Progenitor cell of endocrine pancreas (in vitro differentiated cells): ENCODE measurements around the gene CABP1. TPM values are rescaled to one million over a fixed set of nuclear protein-coding genes. Genes with fewer than 3 reads are reported as not detected.

ENCODE experiments used
- DNase-seq: peaks from one replicate; pipeline ENCODE4 v3.0.0; 2021; ENCODE audit warnings: low spot score; ENCODE audit not compliant: unreplicated experiment
- H3K27ac Mint-ChIP-seq: 2 replicates; pipeline ENCODE4 v1.8.0; 2021; ENCODE audit warnings: mild to moderate bottlenecking, moderate library complexity, mixed read lengths
- H3K27me3 Mint-ChIP-seq: 2 replicates; pipeline ENCODE4 v1.8.0; 2021; ENCODE audit warnings: mixed read lengths
- H3K36me3 Mint-ChIP-seq: 2 replicates; pipeline ENCODE4 v1.8.0; 2022; ENCODE audit warnings: mixed read lengths; ENCODE audit not compliant: insufficient read depth
- H3K4me1 Mint-ChIP-seq: 2 replicates; pipeline ENCODE4 v1.8.0; 2021; ENCODE audit warnings: low read depth, mixed read lengths
- H3K4me3 Mint-ChIP-seq: 2 replicates; pipeline ENCODE4 v1.8.0; 2021; ENCODE audit warnings: low read depth, mild to moderate bottlenecking, moderate library complexity, mixed read lengths
- H3K9me3 Mint-ChIP-seq: 2 replicates; pipeline ENCODE4 v1.8.0; 2021; ENCODE audit warnings: low read depth, mixed read lengths
- CTCF ChIP-seq: fragments of 200-600 bp; sonication (generic); IDR thresholded peaks from one replicate; pipeline ENCODE4 v1.5.0; 2021; ENCODE audit warnings: antibody characterized with exemption, mild to moderate bottlenecking; ENCODE audit not compliant: unreplicated experiment
- total RNA-seq: library from RNA; stranded (reverse); gene quantifications from 2 replicates; pipeline ENCODE4 v1.2.1, GENCODE V29; 2021

Gene CABP1
- total RNA-seq, 1 donor from 2014 or later: 0.19 TPM

GRCh38 chr12:120650233-120650690 is 9.8 kb downstream of the CABP1 start:
- no peaks in the 10 kb centered on the region for H3K9me3 Mint-ChIP-seq
- no peak overlapping the region for H3K4me3 Mint-ChIP-seq
- no peaks in the 10 kb centered on the region for H3K36me3 Mint-ChIP-seq
- H3K27ac Mint-ChIP-seq: no peak overlapping the region
- no peak for TF ChIP-seq CTCF
- peaks cover 67% of the 10 kb centered on the region for H3K27me3 Mint-ChIP-seq
- peaks cover 6% of the 10 kb centered on the region for H3K4me1 Mint-ChIP-seq
- DNase-seq: no peak

GRCh38 chr12:120651821-120652220 is 11.4 kb downstream of the CABP1 start:
- peaks cover 6% of the 10 kb centered on the region for H3K4me1 Mint-ChIP-seq
- H3K27me3 Mint-ChIP-seq: peaks cover 54% of the 10 kb centered on the region
- no peaks in the 10 kb centered on the region for H3K9me3 Mint-ChIP-seq
- no peak for TF ChIP-seq CTCF
- no peak for DNase-seq
- H3K27ac Mint-ChIP-seq: no peak overlapping the region
- no peak overlapping the region for H3K4me3 Mint-ChIP-seq
- no peaks in the 10 kb centered on the region for H3K36me3 Mint-ChIP-seq

- Mint-ChIP-seq H3K4me3 (no peak overlapping the region), H3K27me3 (peaks cover 50% of the 10 kb centered on the region), H3K36me3 (no peaks in the 10 kb centered on the region), H3K27ac (no peak overlapping the region), H3K9me3 (no peaks in the 10 kb centered on the region), H3K4me1 (peaks cover 6% of the 10 kb centered on the region)
- no peak for DNase-seq
- no peak for TF ChIP-seq CTCF
Observed at GRCh38 chr12:120652656-120653435, 12.4 kb downstream of the CABP1 start.

- no peak overlapping the region for H3K4me3 Mint-ChIP-seq
- H3K27ac Mint-ChIP-seq: no peak overlapping the region
Observed at GRCh38 chr12:120653611-120654010, 13.2 kb downstream of the CABP1 start.

GRCh38 chr12:120654656-120655055 is 14.2 kb downstream of the CABP1 start:
- no peak for TF ChIP-seq CTCF
- Mint-ChIP-seq H3K27ac (peak overlapping the region; percentile 57), H3K4me1 (no peaks in the 10 kb centered on the region), H3K27me3 (peaks cover 46% of the 10 kb centered on the region), H3K4me3 (no peak overlapping the region), H3K36me3 (no peaks in the 10 kb centered on the region), H3K9me3 (no peaks in the 10 kb centered on the region)
- no peak for DNase-seq

More at GRCh38 chr12:120653611-120654010, 13.2 kb downstream of the CABP1 start:
- no peaks in the 10 kb centered on the region for H3K36me3 Mint-ChIP-seq
- peaks cover 6% of the 10 kb centered on the region for H3K4me1 Mint-ChIP-seq
- H3K27me3 Mint-ChIP-seq: peaks cover 47% of the 10 kb centered on the region
- DNase-seq: no peak
- no peaks in the 10 kb centered on the region for H3K9me3 Mint-ChIP-seq
- TF ChIP-seq CTCF: no peak
